Pulmonary artery endothelial cell (primary cell): ENCODE results near the gene SLAIN2. TPM values are rescaled to one million over a fixed set of nuclear protein-coding genes. Genes with fewer than 3 reads are reported as not detected.
"Not testable (repeated sequence)": the region's sequence is repeated elsewhere in the genome, so short reads cannot be mapped to it uniquely, and the experiment has no call there.

Experiments
- DNase-seq: peaks from one replicate; pipeline ENCODE4 v3.0.0-alpha.2; 2011; ENCODE audit warnings: low read depth, low spot score
- total RNA-seq: library from RNA; depleted of rRNA; stranded (reverse); fragments of >200 nt; gene quantifications from 2 replicates; pipeline ENCODE4 v1.2.3, GENCODE V29; 2014

SLAIN2 gene
- total RNA-seq, result 26.5 and 30.1 TPM in 2 replicates

GRCh38 chr4:48340965-48341775 is at the start of gene SLAIN2:
TSS of gene SLAIN2 (plus strand) at chr4:48341529. CDS start at chr4:48341740, 211 bp downstream.
- peak; percentile 94 for DNase-seq

- DNase-seq, result not testable (repeated sequence)
Measured at GRCh38 chr4:48292218-48292790, 49.0 kb upstream of the SLAIN2 start.

GRCh38 chr4:48295116-48295515 is 46.2 kb upstream of the SLAIN2 start:
- no peak for DNase-seq

- DNase-seq, result no peak
Measured at GRCh38 chr4:48296365-48296764, 45.0 kb upstream of the SLAIN2 start.

DNA sequence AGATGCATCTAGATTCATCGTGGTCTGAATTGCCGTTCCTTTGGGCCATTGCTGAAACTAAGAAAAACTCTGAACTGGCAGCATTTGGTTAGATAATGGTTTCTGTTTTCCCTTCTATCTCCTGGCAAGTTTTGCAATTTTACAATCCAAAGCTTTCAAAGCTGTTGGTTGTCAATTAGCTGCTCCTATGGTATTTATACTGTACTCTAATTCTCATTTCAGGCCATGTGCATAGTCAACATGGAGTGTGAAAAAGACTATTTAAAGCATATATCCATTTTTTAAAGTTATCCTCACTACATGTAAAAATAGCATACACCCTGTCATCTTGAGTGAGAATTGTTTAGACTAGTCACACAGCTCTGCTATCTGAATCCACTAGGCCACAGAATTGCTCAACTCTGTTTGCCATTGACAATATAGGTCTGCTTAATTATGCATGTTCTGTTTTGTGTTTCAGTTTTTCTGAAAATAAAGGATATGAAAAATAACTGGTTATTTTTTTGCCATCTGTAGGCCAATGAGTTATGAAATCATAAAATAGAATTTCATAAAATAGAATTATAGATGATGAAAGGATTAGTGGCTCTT is 44.0 kb upstream of the SLAIN2 start:
- no peak for DNase-seq

- DNase-seq, result no peak
Measured at GRCh38 chr4:48299560-48299959, 41.8 kb upstream of the SLAIN2 start.

DNA sequence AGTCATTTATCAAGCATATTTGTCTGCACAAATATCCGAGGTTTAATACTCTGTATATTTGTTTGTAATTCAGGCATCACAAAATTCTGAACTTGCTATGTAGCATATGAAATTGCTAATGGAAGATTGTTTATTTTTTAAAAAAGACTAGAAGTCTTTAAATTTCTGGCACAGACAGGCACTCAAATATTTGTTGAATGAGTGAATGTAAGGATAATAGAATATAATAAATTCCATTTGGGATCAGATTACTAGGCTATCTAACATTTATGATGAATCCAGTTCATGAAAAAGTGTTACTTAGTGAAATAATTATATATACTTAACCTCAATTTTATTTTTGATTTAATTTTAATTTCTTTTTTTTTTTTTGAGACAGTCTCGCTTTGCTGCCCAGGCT is 41.3 kb upstream of the SLAIN2 start:
- no peak for DNase-seq

GRCh38 chr4:48305508-48305907 is 35.8 kb upstream of the SLAIN2 start:
- no peak for DNase-seq

- no peak for DNase-seq
Measured at GRCh38 chr4:48307528-48307927, 33.8 kb upstream of the SLAIN2 start.

- no peak for DNase-seq
Measured at GRCh38 chr4:48308901-48309300, 32.4 kb upstream of the SLAIN2 start.

- no peak for DNase-seq
Measured at GRCh38 chr4:48311896-48312295, 29.4 kb upstream of the SLAIN2 start.

DNA sequence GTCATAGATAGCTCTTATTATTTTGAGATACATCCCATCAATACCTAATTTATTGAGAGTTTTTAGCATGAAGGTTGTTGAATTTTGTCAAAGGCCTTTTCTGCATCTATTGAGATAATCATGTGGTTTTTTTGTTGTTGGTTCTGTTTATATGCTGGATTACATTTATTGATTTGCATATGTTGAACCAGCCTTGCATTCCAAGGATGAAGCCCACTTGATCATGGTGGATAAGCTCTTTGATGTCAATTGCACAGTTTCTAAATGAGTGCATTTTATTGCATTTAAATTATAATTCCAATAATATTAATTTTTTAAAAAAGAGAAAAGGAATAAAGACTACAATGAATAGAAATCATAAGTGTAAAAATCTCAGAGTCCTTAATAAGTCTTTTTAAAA is 26.6 kb upstream of the SLAIN2 start:
- not testable (repeated sequence) for DNase-seq

DNA sequence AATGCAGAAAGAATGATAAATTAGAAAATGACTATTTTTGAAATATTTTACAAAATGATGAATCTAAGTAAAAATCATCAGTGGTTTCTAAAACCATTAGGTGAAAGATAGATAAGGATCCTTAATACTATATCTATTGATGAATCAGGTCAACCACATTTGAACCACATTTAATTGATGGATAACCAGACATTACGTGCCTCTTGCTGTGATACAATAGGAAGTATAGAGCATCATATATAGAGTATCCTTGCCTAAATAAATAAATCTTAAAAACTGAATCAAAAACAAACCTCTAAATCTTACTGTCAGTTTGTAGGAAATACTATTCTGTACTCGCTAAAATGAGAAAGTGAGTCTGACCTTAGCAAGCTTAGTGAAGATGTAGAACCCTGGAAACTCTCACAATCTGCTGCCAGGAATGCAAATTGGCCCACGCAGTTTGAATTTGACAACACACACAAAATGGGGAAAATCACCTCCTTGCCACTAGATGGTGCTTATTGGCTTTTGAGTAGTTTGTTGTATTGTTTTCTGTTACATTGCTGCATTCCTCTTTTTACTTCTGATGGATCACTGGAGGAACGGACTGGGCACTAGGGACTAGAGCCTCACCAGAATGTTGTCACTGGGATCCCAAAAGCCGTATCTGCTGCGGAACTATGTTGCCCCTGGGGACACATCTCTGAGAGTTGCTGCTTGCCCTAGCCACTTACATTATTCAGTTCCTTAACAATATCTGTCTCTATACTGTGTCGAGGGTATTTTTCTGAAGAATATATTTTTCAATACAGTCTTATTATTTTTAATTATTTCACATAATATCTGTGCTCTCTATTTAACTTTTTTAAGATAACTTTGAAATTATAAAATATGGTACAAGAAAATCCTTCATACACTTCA is 25.4 kb upstream of the SLAIN2 start:
- peak; percentile 8 for DNase-seq

DNA sequence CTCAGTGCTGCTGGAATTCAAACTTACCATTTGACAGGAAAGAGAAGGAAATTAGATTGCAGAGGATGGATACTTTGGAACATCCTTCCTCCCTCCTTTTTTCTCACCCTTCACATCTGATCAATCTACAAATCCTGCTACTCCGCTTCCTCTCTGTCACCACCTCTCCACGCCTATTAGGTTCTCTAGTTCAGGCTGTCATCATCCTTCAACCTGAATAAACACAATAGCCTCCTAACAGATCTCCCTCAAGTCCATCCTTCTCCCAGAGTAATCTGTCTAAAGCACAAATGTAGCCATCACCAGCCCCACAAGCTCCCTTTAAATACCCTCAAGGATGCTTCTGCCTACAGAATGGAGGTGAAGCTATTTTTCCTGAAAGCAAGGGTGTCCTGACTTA is 20.0 kb upstream of the SLAIN2 start:
- no peak for DNase-seq

DNA sequence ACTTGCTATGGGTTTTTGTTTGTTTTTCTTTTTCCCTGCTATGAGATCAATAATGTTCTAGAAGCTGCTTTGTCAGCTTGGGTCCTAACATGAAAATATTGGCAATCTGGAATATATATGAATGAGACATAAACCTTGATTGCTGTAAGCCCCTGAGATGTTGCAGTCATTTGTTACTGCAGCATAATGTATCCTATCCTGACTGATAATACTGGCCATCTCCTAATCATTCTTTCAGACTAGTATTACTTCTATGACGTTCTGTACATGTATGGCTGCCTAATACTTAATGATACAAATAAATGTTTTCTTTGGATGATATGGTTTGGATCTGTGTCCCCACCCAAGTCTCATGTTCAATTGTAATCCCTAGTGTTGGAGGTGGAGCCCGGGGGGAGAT is 19.3 kb upstream of the SLAIN2 start:
- no peak for DNase-seq

DNA sequence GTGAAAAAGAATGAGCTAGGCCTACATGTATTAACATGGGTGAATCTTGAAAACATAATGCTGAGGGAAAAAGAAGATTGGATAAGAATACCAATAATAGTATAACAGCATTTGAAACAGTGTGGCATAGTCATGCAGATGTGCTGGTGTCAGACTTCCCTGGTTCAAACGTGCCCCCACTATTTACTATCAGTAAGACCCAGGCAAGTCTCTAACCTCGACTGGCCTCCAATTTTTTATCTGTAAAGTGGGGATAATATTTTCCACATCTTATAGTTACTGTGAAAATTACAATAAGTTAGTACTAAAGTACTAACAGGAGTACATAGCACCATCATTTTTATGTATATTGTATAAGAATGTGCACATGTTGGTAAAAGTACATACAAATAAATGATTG is 17.0 kb upstream of the SLAIN2 start:
- DNase-seq, result no peak

GRCh38 chr4:48329193-48329592 is 12.1 kb upstream of the SLAIN2 start:
- DNase-seq, result no peak

GRCh38 chr4:48329976-48330375 is 11.4 kb upstream of the SLAIN2 start:
- DNase-seq, result no peak

GRCh38 chr4:48331577-48332330 is 9.6 kb upstream of the SLAIN2 start:
- DNase-seq, result no peak

- no peak for DNase-seq
Measured at GRCh38 chr4:48332661-48333060, 8.7 kb upstream of the SLAIN2 start.

DNA sequence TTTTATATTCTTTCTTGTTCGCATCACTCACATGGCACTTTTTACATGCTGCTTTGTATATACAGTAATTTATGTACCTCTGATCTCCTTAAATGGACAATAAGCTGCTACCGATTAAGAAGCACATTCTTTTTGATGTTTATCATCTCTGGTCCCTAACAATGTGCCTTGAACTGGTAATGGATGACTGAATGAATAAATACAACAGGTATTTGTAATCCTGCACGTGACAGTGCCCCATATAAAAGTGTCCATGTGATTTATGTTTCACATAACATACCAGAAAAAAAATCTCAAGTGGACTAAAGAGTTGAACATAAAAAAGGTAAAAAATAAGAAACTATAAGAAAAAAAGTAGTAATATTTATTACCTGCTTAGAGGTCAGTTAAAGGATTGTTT is 7.7 kb upstream of the SLAIN2 start:
- DNase-seq, result no peak
